ENCODE results near the gene HSD17B2. TPM values are rescaled to one million over a fixed set of nuclear protein-coding genes. Genes with fewer than 3 reads are reported as not detected.
A peak's percentile ranks its signal among the peaks of the same experiment; 100 is the strongest.

Gene HSD17B2
- total RNA-seq, 1 experiment from 2014 or later, result 0.55 TPM

GRCh38 chr16:82043680-82044584, 8.9 kb downstream of the HSD17B2 start:
- ATAC-seq, result peak; percentile 36
- Mint-ChIP-seq H3K4me3 (no peak overlapping the region), H3K36me3 (no peaks in the 10 kb centered on the region), H3K9me3 (no peaks in the 10 kb centered on the region), H3K27me3 (ENCODE audit: low read depth) (no peaks in the 10 kb centered on the region), H3K4me1 (peaks cover 5% of the 10 kb centered on the region), H3K27ac (no peak overlapping the region)
- ChIA-PET POLR2A (interaction anchor here (0.7 kb wide), 1 partner anchor 9 kb away, joined by 6 read pairs; no protein-coding TSS in a partner anchor), CTCF (interaction anchor here (0.6 to 1.7 kb wide), 2 partner anchors 47 to 220 kb away, joined by 4 read pairs; no protein-coding TSS in a partner anchor)
- TF ChIP-seq TEAD1 (CRISPR knock-in tag; IDR thresholded peaks at IDR 0.05) (no peak), AFF4 (CRISPR knock-in tag; IDR thresholded peaks at IDR 0.05; ENCODE audit: borderline replicate concordance) (no peak), PRDM15 (CRISPR knock-in tag; IDR thresholded peaks at IDR 0.05) (no peak), TEAD4 (CRISPR knock-in tag; IDR thresholded peaks at IDR 0.05) (no peak), NR1H2 (CRISPR knock-in tag; IDR thresholded peaks at IDR 0.05) (no peak), ESRRA (CRISPR knock-in tag; IDR thresholded peaks at IDR 0.05; ENCODE audit: borderline replicate concordance) (no peak), KAT7 (CRISPR knock-in tag; IDR thresholded peaks at IDR 0.05; ENCODE audit: borderline replicate concordance) (no peak), ZNF138 (CRISPR knock-in tag; conservative IDR thresholded peaks at IDR 0.05) (no peak)
- no peak for DNase-seq (ENCODE audit: low spot score)

- Mint-ChIP-seq H3K36me3 (no peaks in the 10 kb centered on the region), H3K4me3 (no peak overlapping the region), H3K27ac (no peak overlapping the region), H3K27me3 (ENCODE audit: low read depth) (no peaks in the 10 kb centered on the region), H3K9me3 (no peaks in the 10 kb centered on the region), H3K4me1 (peaks cover 5% of the 10 kb centered on the region)
- ATAC-seq, result peak; percentile 50; the same call in 1 of the 2 replicates
- POLR2A ChIA-PET, result no interaction called here
- no peak for DNase-seq (ENCODE audit: low spot score)
- TF ChIP-seq ETV6 (CRISPR knock-in tag; IDR thresholded peaks at IDR 0.05) (no peak), ATF6 (CRISPR knock-in tag; IDR thresholded peaks at IDR 0.05) (no peak), FOXP1 (CRISPR knock-in tag; IDR thresholded peaks at IDR 0.05; ENCODE audit: borderline replicate concordance) (no peak), ZNF423 (CRISPR knock-in tag; IDR thresholded peaks at IDR 0.05) (no peak), GABPB1 (CRISPR knock-in tag; IDR thresholded peaks at IDR 0.05) (no peak), AFF4 (CRISPR knock-in tag; IDR thresholded peaks at IDR 0.05; ENCODE audit: borderline replicate concordance) (no peak), ZNF416 (CRISPR knock-in tag; IDR thresholded peaks at IDR 0.05) (no peak), ZNF317 (CRISPR knock-in tag; IDR thresholded peaks at IDR 0.05; ENCODE audit: borderline replicate concordance, low read depth) (no peak)
- CTCF ChIA-PET, result interaction anchor here (1.7 kb wide), 1 partner anchor 47 kb away, joined by 4 read pairs; no protein-coding TSS in a partner anchor
Measured at GRCh38 chr16:82044585-82044911, 9.5 kb downstream of the HSD17B2 start.

Measured in WTC11 (cell line).